ENCODE measurements around the gene TGM2. TPM values are rescaled to one million over a fixed set of nuclear protein-coding genes. Genes with fewer than 3 reads are reported as not detected.

Gene TGM2
- total RNA-seq, 2 experiments from 2014 or later: not detected

DNA sequence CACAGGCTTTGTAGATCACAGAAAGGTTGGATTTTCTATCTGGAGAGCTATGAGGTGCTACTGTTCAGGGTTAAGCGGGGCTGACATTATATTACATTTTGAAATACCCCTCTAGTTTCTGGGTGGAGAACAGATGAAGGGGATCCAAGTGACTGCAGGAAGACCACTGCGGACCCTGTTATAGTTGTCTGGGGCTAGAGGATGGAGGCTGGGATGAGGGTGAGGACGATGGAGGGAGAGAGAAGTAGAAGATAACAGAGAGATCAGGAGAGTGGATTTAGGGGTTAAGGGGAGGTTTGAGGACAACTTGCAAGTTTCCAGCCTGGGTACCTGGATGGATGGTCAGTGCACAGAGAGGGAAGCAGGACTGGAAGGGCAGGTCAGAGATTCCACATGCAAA lies 43.5 kb upstream of the TGM2 start:
- POLR2A ChIA-PET: no interaction called here
- no peak overlapping the region for H3K27ac Mint-ChIP-seq
- H3K36me3 Mint-ChIP-seq (ENCODE audit: low read depth): no peaks in the 10 kb centered on the region
- DNase-seq (no peak), ATAC-seq (no peak)
- H3K4me3 Mint-ChIP-seq: no peak overlapping the region
- H3K9me3 Mint-ChIP-seq: no peaks in the 10 kb centered on the region
- TF ChIP-seq, protein P1, sequence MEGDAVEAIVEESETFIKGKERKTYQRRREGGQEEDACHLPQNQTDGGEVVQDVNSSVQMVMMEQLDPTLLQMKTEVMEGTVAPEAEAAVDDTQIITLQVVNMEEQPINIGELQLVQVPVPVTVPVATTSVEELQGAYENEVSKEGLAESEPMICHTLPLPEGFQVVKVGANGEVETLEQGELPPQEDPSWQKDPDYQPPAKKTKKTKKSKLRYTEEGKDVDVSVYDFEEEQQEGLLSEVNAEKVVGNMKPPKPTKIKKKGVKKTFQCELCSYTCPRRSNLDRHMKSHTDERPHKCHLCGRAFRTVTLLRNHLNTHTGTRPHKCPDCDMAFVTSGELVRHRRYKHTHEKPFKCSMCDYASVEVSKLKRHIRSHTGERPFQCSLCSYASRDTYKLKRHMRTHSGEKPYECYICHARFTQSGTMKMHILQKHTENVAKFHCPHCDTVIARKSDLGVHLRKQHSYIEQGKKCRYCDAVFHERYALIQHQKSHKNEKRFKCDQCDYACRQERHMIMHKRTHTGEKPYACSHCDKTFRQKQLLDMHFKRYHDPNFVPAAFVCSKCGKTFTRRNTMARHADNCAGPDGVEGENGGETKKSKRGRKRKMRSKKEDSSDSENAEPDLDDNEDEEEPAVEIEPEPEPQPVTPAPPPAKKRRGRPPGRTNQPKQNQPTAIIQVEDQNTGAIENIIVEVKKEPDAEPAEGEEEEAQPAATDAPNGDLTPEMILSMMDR (IDR thresholded peaks at IDR 0.05): no peak
- CTCF ChIA-PET: interaction anchor here (4.0 kb wide), 1 partner anchor 13 kb away, joined by 21 read pairs; no protein-coding TSS in a partner anchor
- intact Hi-C loops (cut with micrococcal nuclease): no loop called here
- no peaks in the 10 kb centered on the region for H3K4me1 Mint-ChIP-seq (ENCODE audit: low read depth)
- peaks cover 3% of the 10 kb centered on the region for H3K27me3 Mint-ChIP-seq

DNA sequence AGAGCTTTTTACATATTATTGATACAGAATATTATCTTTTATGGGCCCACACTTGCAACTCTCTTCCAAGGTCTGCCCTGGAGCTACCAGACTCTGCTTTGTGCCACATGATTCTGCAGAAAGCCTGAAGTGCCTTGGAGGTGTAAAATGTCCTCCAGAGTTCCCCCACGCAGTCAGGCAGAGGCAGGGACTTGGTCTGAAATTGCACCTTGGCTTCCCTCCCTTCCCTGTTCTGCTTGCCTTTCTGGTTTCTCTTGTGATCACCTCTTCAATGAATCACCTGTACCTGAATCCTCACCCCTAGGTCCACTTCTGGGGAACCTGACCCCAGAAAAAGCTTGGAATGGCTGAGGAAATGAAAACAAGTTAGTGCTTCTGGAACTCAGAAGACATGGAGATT lies 43.0 kb upstream of the TGM2 start:
- no peak for DNase-seq
- no peaks in the 10 kb centered on the region for H3K9me3 Mint-ChIP-seq
- TF ChIP-seq, protein P1 (IDR thresholded peaks at IDR 0.05): no peak
- POLR2A ChIA-PET: interaction anchor here (0.5 kb wide), 1 partner anchor 358 kb away, joined by 3 read pairs; no protein-coding TSS in a partner anchor
- intact Hi-C loops (cut with micrococcal nuclease): no loop called here
- ATAC-seq: no peak
- CTCF ChIA-PET: interaction anchor here (4.0 kb wide), 1 partner anchor 13 kb away, joined by 21 read pairs; no protein-coding TSS in a partner anchor
- H3K27me3 Mint-ChIP-seq: peaks cover 3% of the 10 kb centered on the region
- no peaks in the 10 kb centered on the region for H3K4me1 Mint-ChIP-seq (ENCODE audit: low read depth)
- no peak overlapping the region for H3K27ac Mint-ChIP-seq
- H3K36me3 Mint-ChIP-seq (ENCODE audit: low read depth): no peaks in the 10 kb centered on the region
- H3K4me3 Mint-ChIP-seq: no peak overlapping the region

- H3K4me3 Mint-ChIP-seq: no peak overlapping the region
- ATAC-seq (no peak), DNase-seq (no peak)
- CTCF ChIA-PET: interaction anchor here (0.6 to 4.0 kb wide), 2 partner anchors 14 to 170 kb away, joined by 3 to 21 read pairs; no protein-coding TSS in a partner anchor
- TF ChIP-seq, protein P1 (IDR thresholded peaks at IDR 0.05): no peak
- intact Hi-C loops (cut with micrococcal nuclease): no loop called here
- H3K4me1 Mint-ChIP-seq (ENCODE audit: low read depth): no peaks in the 10 kb centered on the region
- no peak overlapping the region for H3K27ac Mint-ChIP-seq
- peaks cover 3% of the 10 kb centered on the region for H3K27me3 Mint-ChIP-seq
- no peaks in the 10 kb centered on the region for H3K36me3 Mint-ChIP-seq (ENCODE audit: low read depth)
- no peaks in the 10 kb centered on the region for H3K9me3 Mint-ChIP-seq
- POLR2A ChIA-PET: interaction anchor here (0.5 kb wide), 1 partner anchor 357 kb away, joined by 3 read pairs; no protein-coding TSS in a partner anchor
These were observed 42.6 kb upstream of the TGM2 start for GRCh38 chr20:38207621-38208020.

DNA sequence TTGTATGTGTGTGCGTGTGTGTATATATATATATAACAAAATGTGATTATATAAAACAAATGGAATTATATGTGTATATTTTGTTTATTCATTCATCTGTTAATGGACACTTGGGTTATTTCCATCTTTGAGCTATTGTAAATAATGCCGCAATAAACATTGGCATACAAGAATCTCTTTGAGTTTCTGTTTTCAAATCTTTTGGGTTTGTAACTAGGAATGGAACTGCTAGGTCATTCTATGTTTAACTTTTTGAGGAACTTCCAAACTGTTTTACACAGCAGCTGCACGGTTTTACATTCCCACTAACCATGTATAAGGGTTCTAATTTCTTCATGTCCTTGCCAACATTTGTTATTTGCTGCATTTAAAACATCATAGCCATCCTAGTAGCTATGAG lies 39.9 kb upstream of the TGM2 start:
- POLR2A ChIA-PET: no interaction called here
- H3K27ac Mint-ChIP-seq: no peak overlapping the region
- CTCF ChIA-PET: interaction anchor here (4.0 kb wide), 1 partner anchor 16 kb away, joined by 21 read pairs; no protein-coding TSS in a partner anchor
- H3K27me3 Mint-ChIP-seq: peaks cover 3% of the 10 kb centered on the region
- H3K4me1 Mint-ChIP-seq (ENCODE audit: low read depth): no peaks in the 10 kb centered on the region
- H3K9me3 Mint-ChIP-seq: no peaks in the 10 kb centered on the region
- no peak for DNase-seq
- intact Hi-C loops (cut with micrococcal nuclease): no loop called here
- H3K4me3 Mint-ChIP-seq: no peak overlapping the region
- H3K36me3 Mint-ChIP-seq (ENCODE audit: low read depth): no peaks in the 10 kb centered on the region
- no peak for ATAC-seq
- TF ChIP-seq, protein P1 (IDR thresholded peaks at IDR 0.05): no peak

DNA sequence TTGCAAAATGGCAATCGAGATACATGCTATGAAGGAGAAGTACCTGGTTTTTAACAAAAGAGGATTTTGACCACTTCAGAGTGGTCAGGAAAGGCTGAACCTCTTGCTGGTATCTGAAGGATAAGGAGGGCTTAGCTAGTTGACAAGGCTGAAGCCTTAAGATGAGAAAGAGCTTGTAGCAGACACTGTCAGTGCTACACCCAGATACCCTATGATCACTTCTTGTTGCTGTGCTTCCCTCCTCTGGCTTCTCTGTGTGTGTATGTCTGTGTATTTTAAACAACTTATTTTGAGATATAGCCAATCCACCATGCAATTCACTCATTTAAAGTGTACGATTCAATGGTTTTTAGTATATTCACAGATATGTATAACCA lies 38.9 kb upstream of the TGM2 start:
- no peaks in the 10 kb centered on the region for H3K36me3 Mint-ChIP-seq (ENCODE audit: low read depth)
- intact Hi-C loops (cut with micrococcal nuclease): no loop called here

More for the DNA sequence above, 38.9 kb upstream of the TGM2 start:
- DNase-seq (no peak), ATAC-seq (no peak)
- peaks cover 3% of the 10 kb centered on the region for H3K27me3 Mint-ChIP-seq
- no peak overlapping the region for H3K4me3 Mint-ChIP-seq
- no peak overlapping the region for H3K27ac Mint-ChIP-seq
- CTCF ChIA-PET: interaction anchor here (0.6 kb wide), 1 partner anchor 17 kb away, joined by 3 read pairs; no protein-coding TSS in a partner anchor
- POLR2A ChIA-PET: no interaction called here
- no peaks in the 10 kb centered on the region for H3K4me1 Mint-ChIP-seq (ENCODE audit: low read depth)
- no peaks in the 10 kb centered on the region for H3K9me3 Mint-ChIP-seq
- TF ChIP-seq, protein P1 (IDR thresholded peaks at IDR 0.05): no peak
